ENCODE measurements around the gene ENTPD3. TPM values are rescaled to one million over a fixed set of nuclear protein-coding genes. Genes with fewer than 3 reads are reported as not detected.

Gene ENTPD3
- total RNA-seq, 1 experiment from 2014 or later = not detected

- H3K18ac ChIP-seq (ENCODE audit: insufficient read length, low read depth, low read length) = no peak overlapping the region
- no CpG with 5 or more reads among the region's 2 CpGs for WGBS (ENCODE audit: extremely low coverage, insufficient read length, low lambda C conversion rate)
Measured at GRCh38 chr3:40407007-40407406, 20.0 kb downstream of the ENTPD3 start.

More at GRCh38 chr3:40407007-40407406, 20.0 kb downstream of the ENTPD3 start:
- Histone ChIP-seq H2BK20ac (ENCODE audit: low read depth, low read length, poor library complexity, severe bottlenecking) (no peak overlapping the region), H2BK5ac (ENCODE audit: insufficient read length, low read length) (no peak overlapping the region), H2AK5ac (ENCODE audit: insufficient read length, low read length) (no peak overlapping the region), H3K79me2 (ENCODE audit: insufficient read depth, low read length) (no peaks in the 10 kb centered on the region), H4K8ac (replicated peaks; ENCODE audit: insufficient read length, low read depth, low read length) (no peak overlapping the region), H3K23me2 (ENCODE audit: insufficient read length, low read depth, low read length, poor library complexity, severe bottlenecking) (no peaks in the 10 kb centered on the region), H2BK15ac (ENCODE audit: low read depth, low read length) (no peak overlapping the region), H3K27ac (ENCODE audit: insufficient read length, low read depth, low read length) (no peak overlapping the region), H3K9me3 (ENCODE audit: control insufficient read depth, low read depth, low read length) (no peaks in the 10 kb centered on the region), H3K56ac (ENCODE audit: insufficient read length, low read depth, low read length) (no peak overlapping the region), H4K5ac (ENCODE audit: insufficient read length, low read depth, low read length) (no peak overlapping the region), H2BK12ac (ENCODE audit: insufficient read length, low read depth, low read length) (no peak overlapping the region), H3K4me1 (ENCODE audit: insufficient read depth, low read length) (no peaks in the 10 kb centered on the region; the same call in 1 of the 2 replicates), H4K20me1 (ENCODE audit: control insufficient read depth, insufficient read depth, insufficient read length) (no peaks in the 10 kb centered on the region), H3K4me2 (ENCODE audit: insufficient read depth, insufficient read length, low read length) (no peak overlapping the region), H4K91ac (ENCODE audit: insufficient read length, low read depth, low read length) (no peak overlapping the region), H3K23ac (ENCODE audit: insufficient read length, low read depth, low read length) (no peak overlapping the region), H2BK120ac (ENCODE audit: low read depth, low read length, poor library complexity, severe bottlenecking) (no peak overlapping the region), H3K9ac (ENCODE audit: extremely low read depth, insufficient read length, low read length) (no peak overlapping the region), H3K27me3 (ENCODE audit: insufficient read depth, low read length) (no peaks in the 10 kb centered on the region), H3T11ph (ENCODE audit: low read length) (no peak overlapping the region), H3K14ac (ENCODE audit: insufficient read depth, low read length) (no peak overlapping the region), H3K79me1 (ENCODE audit: insufficient read depth, low read depth, low read length, poor library complexity, severe bottlenecking) (no peaks in the 10 kb centered on the region), H2AFZ (ENCODE audit: low read length) (no peak overlapping the region), H3K4ac (ENCODE audit: low read depth, low read length) (no peak overlapping the region)
- Mint-ChIP-seq H3K9me3 (no peaks in the 10 kb centered on the region), H3K4me3 (no peak overlapping the region), H3K27ac (no peak overlapping the region), H3K36me3 (ENCODE audit: insufficient read depth in 1 of 3, low read depth in 3 of 3) (no peaks in the 10 kb centered on the region), H3K27me3 (ENCODE audit: low read depth) (0 out of 2 replicates have a peak, but pooled peaks cover 1% of the 10 kb centered on the region), H3K4me1 (0 out of 4 replicates have a peak, but pooled peaks cover 0 to 3% of the 10 kb centered on the region in 2 experiments)
- TF ChIP-seq CTCF (conservative IDR thresholded peaks at IDR 0.05) = no peak
- no peak for DNase-seq

Measured in H9 (cell line).